IMR-90 (cell line): ENCODE measurements around the gene CHMP6. TPM values are rescaled to one million over a fixed set of nuclear protein-coding genes. Genes with fewer than 3 reads are reported as not detected.

ENCODE experiments used
- ATAC-seq: fragments of 200-7000 bp; cut with Tn5 transposase; 2 replicates; pipeline ENCODE4 v1.9.1; 2020; ENCODE audit warnings: low read depth, mild to moderate bottlenecking, moderate library complexity
- BruUV-seq: library from RNA; stranded (reverse); fragments of 400-500 nt; replicated peaks from 2 replicates; lab custom pipeline; 2021; lab: Mats Ljungman, UMichigan
- CTCF ChIA-PET: fragments of 300-600 bp; formaldehyde crosslinking; extraction: SDS; loops from one replicate; lab custom pipeline; 2021; ENCODE audit warnings: antibody characterized with exemption; lab: Yijun Ruan, JAX
- POLR2A ChIA-PET: fragments of 300-600 bp; sonication (Branson Sonifier 250); formaldehyde crosslinking; loops from one replicate; lab custom pipeline; 2022; ENCODE audit warnings: antibody characterized with exemption; ENCODE audit not compliant: unreplicated experiment; lab: Charles Lee
- DNase-seq: peaks from one replicate; pipeline ENCODE4 v3.0.0; 2013
- H2AFZ ChIP-seq: replicated peaks from 2 replicates; pipeline ENCODE3; 2013; ENCODE audit warnings: low read length, mild to moderate bottlenecking; ENCODE audit not compliant: poor library complexity
- H2AK5ac ChIP-seq: 2 replicates; pipeline ENCODE4 v1.6.1; 2013; ENCODE audit warnings: low read depth, low read length, inconsistent platforms
- H2AK9ac ChIP-seq: replicated peaks from 2 replicates; pipeline ENCODE3; 2013; ENCODE audit warnings: mild to moderate bottlenecking, low read depth, low read length, moderate library complexity; ENCODE audit not compliant: poor library complexity
- H2BK120ac ChIP-seq: 2 replicates; pipeline ENCODE4 v1.6.1; 2013; ENCODE audit warnings: low read depth, low read length, inconsistent platforms
- H2BK15ac ChIP-seq: 3 replicates; pipeline ENCODE4 v1.6.1; 2013; ENCODE audit warnings: low read depth, low read length, inconsistent platforms
- H2BK20ac ChIP-seq: 2 replicates; pipeline ENCODE4 v1.6.1; 2013; ENCODE audit warnings: low read depth, mild to moderate bottlenecking, inconsistent platforms, low read length, moderate library complexity
- H2BK5ac ChIP-seq: 2 replicates; pipeline ENCODE4 v1.6.1; 2013; ENCODE audit warnings: mild to moderate bottlenecking, low read depth, low read length, inconsistent platforms; ENCODE audit not compliant: poor library complexity, severe bottlenecking
- H3K14ac ChIP-seq: replicated peaks from 2 replicates; pipeline ENCODE4 v1.6.1; 2013; ENCODE audit warnings: low read depth, low read length, inconsistent platforms
- H3K18ac ChIP-seq: 2 replicates; pipeline ENCODE4 v1.6.1; 2013; ENCODE audit warnings: low read depth, low read length, control low read depth
- H3K23ac ChIP-seq: 2 replicates; pipeline ENCODE4 v1.6.1; 2013; ENCODE audit warnings: low read depth, low read length, inconsistent platforms
- H3K27ac ChIP-seq: 2 replicates; pipeline ENCODE4 v1.5.1; 2013; ENCODE audit warnings: mild to moderate bottlenecking, control low read depth, low read length; ENCODE audit not compliant: insufficient read depth
- H3K27me3 ChIP-seq: 2 replicates; pipeline ENCODE4 v1.6.1; 2013; ENCODE audit warnings: low read length; ENCODE audit not compliant: control insufficient read depth, insufficient read depth
- H3K36me3 ChIP-seq: 2 replicates; pipeline ENCODE4 v1.6.1; 2013; ENCODE audit warnings: low read length, mixed read lengths; ENCODE audit not compliant: control insufficient read depth, insufficient read depth
- H3K4ac ChIP-seq: 2 replicates; pipeline ENCODE4 v1.6.1; 2013; ENCODE audit warnings: low read depth, low read length, inconsistent platforms
- H3K4me1 ChIP-seq: 2 replicates; pipeline ENCODE4 v1.6.1; 2013; ENCODE audit warnings: low read length, mixed read lengths; ENCODE audit not compliant: control insufficient read depth, insufficient read depth
- H3K4me2 ChIP-seq: 2 replicates; pipeline ENCODE4 v1.6.1; 2013; ENCODE audit warnings: low read depth, mild to moderate bottlenecking, control low read depth, low read length, moderate library complexity
- H3K4me3 ChIP-seq: 2 replicates; pipeline ENCODE4 v1.5.1; 2013; ENCODE audit warnings: low read depth, mild to moderate bottlenecking, control low read depth, low read length, moderate library complexity; ENCODE audit not compliant: insufficient read depth
- H3K56ac ChIP-seq: 2 replicates; pipeline ENCODE4 v1.6.1; 2013; ENCODE audit warnings: low read length, inconsistent platforms; ENCODE audit not compliant: insufficient read depth; ENCODE audit errors: extremely low read depth
- H3K79me1 ChIP-seq, 2 experiments: 2 replicates each; pipeline ENCODE4 v1.6.1; 2013; ENCODE audit warnings: low read length in 2 of 2, inconsistent platforms in 1 of 2, low read depth in 1 of 2
- H3K9ac ChIP-seq: 2 replicates; pipeline ENCODE4 v1.6.1; 2013; ENCODE audit warnings: low read depth, low read length, control low read depth
- H3K9me1 ChIP-seq: 2 replicates; pipeline ENCODE4 v1.6.1; 2013; ENCODE audit warnings: low read length, inconsistent platforms; ENCODE audit not compliant: insufficient read depth
- H3K9me3 ChIP-seq: 2 replicates; pipeline ENCODE4 v1.6.1; 2013; ENCODE audit warnings: low read length; ENCODE audit not compliant: control insufficient read depth, insufficient read depth
- H4K20me1 ChIP-seq: 2 replicates; pipeline ENCODE4 v1.6.1; 2013; ENCODE audit warnings: low read length, inconsistent platforms; ENCODE audit not compliant: insufficient read depth
- H4K5ac ChIP-seq: 2 replicates; pipeline ENCODE4 v1.6.1; 2013; ENCODE audit warnings: mild to moderate bottlenecking, low read depth, low read length, control low read depth
- H4K8ac ChIP-seq, 2 experiments: 2 replicates each; pipeline ENCODE4 v1.6.1; 2013; ENCODE audit warnings: low read depth in 2 of 2, low read length in 2 of 2, control low read depth in 1 of 2, inconsistent platforms in 1 of 2
- H4K91ac ChIP-seq: 2 replicates; pipeline ENCODE4 v1.6.1; 2013; ENCODE audit warnings: low read depth, low read length, inconsistent platforms; ENCODE audit not compliant: insufficient read depth
- BHLHE40 ChIP-seq: fragments of 150-350 bp; IDR thresholded peaks from 2 replicates; pipeline ENCODE4 v1.6.1; 2016; ENCODE audit warnings: mild to moderate bottlenecking, low read depth, low read length
- MAZ ChIP-seq: IDR thresholded peaks from 2 replicates; pipeline ENCODE4 v1.6.1; 2012; ENCODE audit warnings: low read depth, mild to moderate bottlenecking, low read length, improper control_type of control experiment, moderate library complexity, borderline replicate concordance
- POLR2A ChIP-seq: IDR thresholded peaks from 2 replicates; pipeline ENCODE4 v1.6.1; 2012; ENCODE audit warnings: mild to moderate bottlenecking, low read depth, low read length
- SMC3 ChIP-seq: fragments of 150-350 bp; IDR thresholded peaks from 2 replicates; pipeline ENCODE4 v1.6.1; 2016; ENCODE audit warnings: low read depth, mild to moderate bottlenecking, antibody characterized with exemption, low read length, moderate library complexity
- WGBS, 2 experiments: methylation state at CpG; one replicate each; pipeline versions ENCODE4 v1.1.5 to v1.1.7; 2013; ENCODE audit warnings: missing lambda C conversion rate in 2 of 2; ENCODE audit not compliant: insufficient read length in 1 of 2; ENCODE audit errors: extremely low coverage in 2 of 2; 5-methylcytosine and 5-hydroxymethylcytosine counted together
- dilution Hi-C: fragments of 300-500 bp; cut with HindIII; formaldehyde crosslinking; loops from one replicate; pipeline ENCODE4 v1.14.3; 2018; ENCODE audit warnings: low sequenced_read_pairs; ENCODE audit not compliant: unreplicated experiment
- in situ Hi-C: fragments of 300-500 bp; cut with MboI; formaldehyde crosslinking; loops from 3 replicates; pipeline ENCODE4 v1.14.3; 2019; ENCODE audit warnings: low sequenced_read_pairs, inconsistent platforms, mixed read lengths
- intact Hi-C: fragments of 100-400 bp; cut with micrococcal nuclease; formaldehyde crosslinking; loops from 2 replicates; pipeline ENCODE4 v1.10.0; 2022
- polyA plus RNA-seq, 3 experiments: library from polyadenylated mRNA; depleted of rRNA; stranded (reverse); fragments of >200 nt; gene quantifications; 2 replicates each; pipeline ENCODE4 v1.2.3, GENCODE V29; 2012; ENCODE audit warnings: low replicate concordance in 1 of 3
- total RNA-seq: library from RNA; depleted of rRNA; stranded (reverse); fragments of >200 nt; gene quantifications from 2 replicates; pipeline ENCODE4 v1.2.3, GENCODE V29; 2012
- TF ChIP-seq, protein P1 (sequence below): conservative IDR thresholded peaks from 2 replicates; pipeline ENCODE4 v1.5.1; 2012; ENCODE audit warnings: mild to moderate bottlenecking, low read depth, low read length, improper control_type of control experiment

CHMP6 gene
- total and polyA plus RNA-seq, 2 of the 4 experiments (the other 2 are of a cell fraction): 5.0 to 40.3 TPM

DNA sequence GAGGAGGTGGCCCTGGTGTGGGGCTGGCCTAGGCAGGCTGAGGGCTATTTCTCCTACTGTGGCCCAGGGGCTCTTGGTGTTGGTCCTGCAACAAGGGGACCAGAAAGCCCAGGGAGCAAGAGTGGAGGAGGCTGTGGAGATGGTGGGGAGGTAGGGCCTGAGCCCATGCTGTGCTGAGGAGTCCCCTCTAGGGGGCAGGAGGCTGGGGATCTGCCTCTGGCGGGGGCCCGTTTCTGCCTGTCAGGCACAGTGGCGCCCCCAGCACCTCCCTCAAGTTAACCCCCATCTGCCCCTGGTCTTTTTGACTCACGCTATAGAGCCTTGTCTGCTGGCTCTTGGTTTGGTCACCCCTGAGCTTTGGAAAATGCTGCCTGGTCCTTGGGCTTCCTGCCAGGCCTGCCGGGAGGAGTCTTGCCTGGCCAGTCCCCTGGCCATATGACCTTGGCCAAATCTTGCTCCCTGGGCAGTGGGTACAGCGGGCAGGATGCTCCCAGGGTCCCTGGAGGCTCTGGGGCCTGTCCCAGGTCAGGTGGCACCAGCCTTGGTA, 49.2 kb downstream of the CHMP6 start (continued):
- TF ChIP-seq, protein P1, sequence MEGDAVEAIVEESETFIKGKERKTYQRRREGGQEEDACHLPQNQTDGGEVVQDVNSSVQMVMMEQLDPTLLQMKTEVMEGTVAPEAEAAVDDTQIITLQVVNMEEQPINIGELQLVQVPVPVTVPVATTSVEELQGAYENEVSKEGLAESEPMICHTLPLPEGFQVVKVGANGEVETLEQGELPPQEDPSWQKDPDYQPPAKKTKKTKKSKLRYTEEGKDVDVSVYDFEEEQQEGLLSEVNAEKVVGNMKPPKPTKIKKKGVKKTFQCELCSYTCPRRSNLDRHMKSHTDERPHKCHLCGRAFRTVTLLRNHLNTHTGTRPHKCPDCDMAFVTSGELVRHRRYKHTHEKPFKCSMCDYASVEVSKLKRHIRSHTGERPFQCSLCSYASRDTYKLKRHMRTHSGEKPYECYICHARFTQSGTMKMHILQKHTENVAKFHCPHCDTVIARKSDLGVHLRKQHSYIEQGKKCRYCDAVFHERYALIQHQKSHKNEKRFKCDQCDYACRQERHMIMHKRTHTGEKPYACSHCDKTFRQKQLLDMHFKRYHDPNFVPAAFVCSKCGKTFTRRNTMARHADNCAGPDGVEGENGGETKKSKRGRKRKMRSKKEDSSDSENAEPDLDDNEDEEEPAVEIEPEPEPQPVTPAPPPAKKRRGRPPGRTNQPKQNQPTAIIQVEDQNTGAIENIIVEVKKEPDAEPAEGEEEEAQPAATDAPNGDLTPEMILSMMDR: peak; percentile 38
- TF ChIP-seq MAZ: 0 out of 2 replicates have a peak, but pooled peaks have one; percentile 14

DNA sequence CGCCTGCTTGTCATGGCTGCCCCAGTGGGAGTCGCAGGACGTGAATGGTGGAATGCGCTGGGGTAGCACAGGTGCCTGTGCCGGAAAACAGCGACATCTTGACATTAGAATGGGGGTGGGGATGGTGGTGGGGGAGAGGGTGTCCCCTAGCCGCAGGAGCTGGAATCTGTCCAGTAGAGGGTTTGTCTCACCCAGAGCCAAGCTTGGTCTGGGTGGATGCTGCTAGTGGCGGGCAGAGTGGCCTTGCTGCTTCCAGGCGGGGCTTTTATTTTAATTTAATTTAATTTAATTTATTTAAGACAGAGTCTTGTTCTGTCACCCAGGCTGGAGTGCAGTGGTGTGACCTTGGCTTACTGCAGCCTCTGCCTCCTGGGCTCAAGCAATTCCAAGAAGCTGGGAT, 51.0 kb downstream of the CHMP6 start:
- TF ChIP-seq BHLHE40: no peak
- TF ChIP-seq POLR2A: no peak
- no peak for TF ChIP-seq SMC3
- H3K36me3 ChIP-seq: no peaks in the 10 kb centered on the region
- no peak overlapping the region for H3K56ac ChIP-seq
- H3K9ac ChIP-seq: no peak overlapping the region
- H4K8ac ChIP-seq: no peak overlapping the region
- H3K18ac ChIP-seq: no peak overlapping the region
- DNase-seq (no peak), ATAC-seq (no peak)
- 100% methylated on average over 2 of the region's 9 CpGs; no CpG with 5 or more reads in 1 of the 2 experiments for WGBS, 2 experiments
- no peak overlapping the region for H3K4ac ChIP-seq
- H4K91ac ChIP-seq: no peak overlapping the region
- no peak overlapping the region for H3K14ac ChIP-seq
- peaks cover 7 to 77% of the 10 kb centered on the region in 2 experiments for H3K79me1 ChIP-seq
- H3K27me3 ChIP-seq: no peaks in the 10 kb centered on the region
- no TSS peak for BruUV-seq
- H2BK15ac ChIP-seq: no peak overlapping the region
- peaks cover 33% of the 10 kb centered on the region for H3K9me1 ChIP-seq
- dilution Hi-C loops: no loop called here
- H2AK5ac ChIP-seq: no peak overlapping the region
- no peak overlapping the region for H2AFZ ChIP-seq
- peaks cover 40% of the 10 kb centered on the region for H4K20me1 ChIP-seq
- no peak overlapping the region for H3K27ac ChIP-seq
- H3K4me3 ChIP-seq: no peak overlapping the region
- no peak overlapping the region for H2AK9ac ChIP-seq
- no peak overlapping the region for H2BK20ac ChIP-seq
- in situ Hi-C loops: no loop called here
- H3K23ac ChIP-seq: no peak overlapping the region
- ChIA-PET CTCF (no interaction called here), POLR2A (interaction anchor here (0.6 kb wide), 1 partner anchor 11 kb away, joined by 13 read pairs; no protein-coding TSS in a partner anchor)
- H3K4me2 ChIP-seq: no peak overlapping the region
- intact Hi-C loops: no loop called here
- H2BK120ac ChIP-seq: no peak overlapping the region
- no peak overlapping the region for H4K5ac ChIP-seq
- no peaks in the 10 kb centered on the region for H3K9me3 ChIP-seq
- no peak overlapping the region for H2BK5ac ChIP-seq
- peaks cover 22% of the 10 kb centered on the region for H3K4me1 ChIP-seq
